HG02884 (cell line): ENCODE data around the gene ST8SIA1.

ENCODE experiments used
- ATAC-seq: cut with Tn5 transposase; IDR thresholded peaks from one replicate; pipeline ENCODE4 v1.9.1; 2021; ENCODE audit warnings: mild to moderate bottlenecking, moderate library complexity; ENCODE audit not compliant: unreplicated experiment

Gene ST8SIA1

DNA sequence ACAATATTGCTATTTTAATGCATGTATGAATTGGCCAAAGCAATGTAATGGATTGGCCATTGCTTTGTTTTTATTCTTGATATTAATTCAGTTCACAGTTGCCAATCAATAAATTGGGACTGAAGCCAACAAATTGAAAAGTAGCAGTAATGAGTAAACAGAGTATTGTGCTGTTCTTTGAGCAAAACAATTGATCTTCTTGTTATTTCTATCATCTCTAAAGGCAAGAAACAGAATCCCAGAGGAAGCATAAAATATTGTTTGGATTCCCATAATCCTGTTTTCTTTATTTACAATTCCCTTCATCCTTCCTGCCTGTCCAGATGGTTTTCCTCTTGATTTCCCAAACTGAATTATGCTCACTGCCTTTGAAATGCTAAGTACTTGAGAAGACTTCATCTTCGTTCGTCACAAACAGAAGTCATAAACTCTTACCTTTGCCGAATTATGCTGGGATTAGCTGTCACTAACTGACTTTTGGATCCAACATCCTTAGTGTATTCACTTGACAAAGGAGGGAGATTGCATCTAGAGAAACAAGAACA lies 85.9 kb downstream of the ST8SIA1 start:
- no peak for ATAC-seq

DNA sequence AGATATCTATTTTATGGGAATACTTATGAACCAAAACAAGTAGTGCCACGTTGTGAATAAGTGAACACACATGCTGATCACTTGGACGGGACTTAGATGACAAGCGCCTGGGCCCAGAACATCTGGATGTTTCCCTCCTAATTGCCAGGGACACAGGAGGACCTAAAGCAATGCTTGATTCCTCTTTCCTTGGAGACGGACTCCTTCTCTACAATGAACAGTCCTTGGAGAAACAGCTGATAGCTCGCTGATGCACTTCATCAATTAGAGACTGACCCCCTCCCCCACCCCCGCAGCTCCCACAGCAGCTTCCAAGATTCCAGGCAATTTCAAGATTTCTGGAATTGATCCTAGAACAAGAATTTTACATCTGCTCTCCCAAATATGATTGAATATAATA lies 86.4 kb downstream of the ST8SIA1 start:
- ATAC-seq, result no peak

DNA sequence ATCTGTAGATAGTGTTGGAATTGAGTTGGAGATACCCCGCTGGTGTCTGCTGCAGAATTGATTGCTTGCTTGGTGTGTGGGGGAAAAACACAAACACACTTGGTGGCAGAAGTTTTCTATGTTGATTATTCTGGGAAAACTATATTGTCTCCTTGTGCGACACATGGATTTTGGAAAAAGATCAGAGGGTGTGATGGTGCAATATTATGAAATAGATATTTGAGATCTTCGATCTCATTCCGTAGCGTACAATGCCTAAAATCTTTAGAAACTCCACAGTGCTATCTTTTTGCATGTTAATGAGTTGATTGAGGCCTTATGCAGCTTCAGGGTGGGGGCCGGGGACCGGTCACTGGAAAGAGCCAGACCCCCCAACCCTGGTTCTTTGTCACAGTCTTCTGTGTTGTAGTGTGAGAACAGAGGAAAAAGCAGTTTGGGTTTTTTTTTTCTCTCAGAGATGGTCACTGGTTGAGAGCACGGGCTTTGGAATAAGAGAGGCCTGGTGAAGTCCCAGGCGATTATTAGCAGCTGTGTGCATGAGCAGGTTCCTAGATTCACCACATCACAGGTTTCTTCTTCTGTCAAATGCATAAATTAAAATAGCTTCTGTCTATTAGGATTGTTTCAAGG lies 88.2 kb downstream of the ST8SIA1 start:
- ATAC-seq, result no peak

DNA sequence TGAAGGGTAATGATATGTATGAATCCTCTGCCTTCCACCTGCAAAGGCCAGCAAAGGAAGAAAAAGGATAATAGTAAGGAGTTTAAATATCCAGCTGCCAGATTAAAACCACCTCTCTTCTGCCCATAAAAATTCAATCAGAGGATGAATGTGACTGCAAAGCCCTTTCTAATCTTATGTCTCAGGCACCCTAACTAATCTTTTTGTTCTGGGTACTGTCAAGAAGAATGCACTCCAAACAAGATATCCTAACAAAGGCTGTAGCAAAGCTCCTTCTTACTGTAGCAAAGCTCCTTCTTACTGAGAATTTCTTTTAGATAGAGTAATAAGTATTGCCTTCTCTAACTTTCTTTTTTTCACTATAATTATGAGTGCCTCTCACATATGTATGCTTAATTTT lies 91.8 kb downstream of the ST8SIA1 start:
- ATAC-seq, result no peak

DNA sequence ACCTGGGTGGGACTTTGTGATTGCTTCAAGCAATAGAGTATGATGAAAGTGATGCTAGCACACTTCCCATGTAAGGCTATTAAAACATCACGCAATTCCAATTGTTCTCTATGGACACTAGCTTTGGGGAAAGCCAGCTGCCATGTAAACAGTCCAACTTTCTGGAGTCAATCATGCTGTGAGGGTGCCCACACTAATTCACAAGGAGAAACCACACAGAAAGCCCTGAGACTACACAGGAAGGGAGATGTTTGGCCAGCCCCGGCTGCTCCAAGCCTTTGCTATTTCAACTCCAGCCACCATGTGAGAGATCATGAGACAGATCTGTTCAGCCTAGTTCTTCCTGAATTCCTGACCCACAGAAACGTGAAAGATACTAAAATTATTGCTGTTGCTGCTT lies 96.3 kb downstream of the ST8SIA1 start:
- no peak for ATAC-seq

DNA sequence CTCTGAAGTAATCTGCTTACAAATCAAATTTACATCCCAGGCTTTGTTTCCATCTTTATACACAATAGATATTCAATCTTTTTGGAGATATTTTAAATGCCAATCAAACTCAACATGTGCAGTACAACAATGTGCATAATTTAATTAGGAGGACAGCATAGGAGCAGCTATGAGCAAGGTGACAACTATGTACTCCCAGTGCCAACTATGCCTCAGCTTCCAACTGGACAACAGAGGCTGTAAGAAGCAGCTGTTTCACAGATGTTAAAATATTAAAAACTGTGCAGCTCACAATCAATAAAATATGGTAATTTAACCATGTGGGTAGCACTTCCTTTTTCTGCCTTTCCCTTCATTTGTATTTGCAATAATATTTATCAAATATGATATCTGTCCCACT lies 99.9 kb downstream of the ST8SIA1 start:
- ATAC-seq, result no peak

DNA sequence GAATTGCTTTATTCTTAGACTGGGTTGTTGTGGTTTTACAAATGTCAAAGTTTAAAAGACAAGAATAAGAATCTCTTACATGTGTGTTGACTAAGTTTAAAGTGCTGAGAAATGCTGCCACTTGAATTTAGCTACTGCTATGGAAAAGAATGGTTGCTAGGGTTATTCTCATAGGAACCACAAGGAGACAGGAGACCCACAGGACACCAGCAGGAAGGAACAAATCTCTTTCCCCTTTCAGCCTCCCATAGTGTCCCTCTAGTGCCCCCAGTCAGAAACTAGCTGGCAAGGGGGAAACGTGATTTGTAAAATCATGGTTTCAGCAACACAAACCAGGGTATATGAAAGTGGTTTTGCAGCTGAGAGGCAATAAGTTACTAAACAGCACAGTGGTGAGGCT lies 102.7 kb downstream of the ST8SIA1 start:
- no peak for ATAC-seq

DNA sequence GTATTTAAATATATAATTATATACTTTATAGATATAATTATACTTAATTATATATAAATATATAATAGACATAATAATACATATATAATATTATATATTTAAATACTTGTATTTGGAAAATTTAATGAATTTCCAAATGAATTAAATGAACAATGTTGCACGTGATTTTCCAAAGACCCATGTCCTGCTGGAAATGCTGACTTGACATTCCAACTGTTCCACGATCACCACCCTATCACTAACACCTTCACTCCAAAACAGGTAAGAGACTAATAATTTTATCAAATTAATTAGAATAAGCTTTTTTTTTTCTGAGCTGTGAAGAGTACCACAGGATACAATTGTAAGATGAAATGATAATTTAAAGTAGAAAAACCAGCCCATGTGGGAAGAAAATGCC lies 103.4 kb downstream of the ST8SIA1 start:
- no peak for ATAC-seq

DNA sequence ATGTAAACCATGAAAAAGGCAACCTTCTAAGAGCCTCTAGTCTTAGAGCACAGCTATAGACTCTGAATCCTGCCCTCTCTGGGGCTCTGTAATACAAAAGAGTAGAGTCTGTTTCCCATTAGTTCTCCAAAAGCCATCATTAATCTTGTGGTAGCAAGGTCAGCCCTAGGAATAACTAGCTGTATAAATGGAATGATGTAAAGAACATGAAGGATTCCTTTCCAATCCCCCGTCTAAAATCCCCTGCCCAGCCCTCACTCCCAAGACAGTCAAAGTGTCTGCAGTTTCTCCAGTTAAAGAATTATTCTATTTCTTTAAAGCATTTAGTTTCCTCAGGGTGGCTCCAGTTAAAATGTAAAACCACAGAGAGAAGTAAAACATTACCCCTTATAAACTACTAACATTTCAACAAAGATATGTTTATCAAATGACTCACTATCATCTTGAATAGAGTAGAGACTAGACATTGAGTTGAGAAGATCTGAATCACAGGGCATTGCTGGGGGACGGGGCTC lies 104.2 kb downstream of the ST8SIA1 start:
- ATAC-seq, result no peak

DNA sequence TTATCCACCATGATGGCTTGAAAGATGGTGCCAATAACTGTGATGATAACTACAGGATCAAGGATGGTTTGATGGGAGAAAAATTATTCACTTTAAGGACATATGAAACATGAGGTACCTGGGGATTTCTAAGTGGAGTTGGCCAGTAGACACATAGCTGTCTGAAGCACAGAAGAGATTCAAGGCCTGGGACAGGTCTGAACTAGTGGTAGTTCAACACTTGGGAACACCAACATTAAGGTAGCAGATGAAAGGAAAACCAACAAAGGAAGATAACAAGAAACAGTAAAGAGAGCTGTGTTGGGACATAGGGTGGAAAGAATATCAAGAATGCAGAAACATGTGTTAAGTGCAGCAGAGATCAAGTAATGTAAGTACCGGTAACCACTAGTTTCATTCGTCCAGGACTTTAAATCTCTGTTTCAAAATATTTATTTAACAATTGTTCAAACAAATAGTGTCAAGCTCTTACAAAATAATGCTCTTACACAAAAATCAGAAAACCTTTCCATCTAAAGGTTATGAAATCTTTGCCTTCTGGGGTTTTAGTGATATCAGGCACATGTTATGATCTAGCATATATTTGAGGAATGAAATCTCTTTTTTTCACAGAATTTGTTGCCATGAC lies 104.7 kb downstream of the ST8SIA1 start:
- ATAC-seq, result no peak

DNA sequence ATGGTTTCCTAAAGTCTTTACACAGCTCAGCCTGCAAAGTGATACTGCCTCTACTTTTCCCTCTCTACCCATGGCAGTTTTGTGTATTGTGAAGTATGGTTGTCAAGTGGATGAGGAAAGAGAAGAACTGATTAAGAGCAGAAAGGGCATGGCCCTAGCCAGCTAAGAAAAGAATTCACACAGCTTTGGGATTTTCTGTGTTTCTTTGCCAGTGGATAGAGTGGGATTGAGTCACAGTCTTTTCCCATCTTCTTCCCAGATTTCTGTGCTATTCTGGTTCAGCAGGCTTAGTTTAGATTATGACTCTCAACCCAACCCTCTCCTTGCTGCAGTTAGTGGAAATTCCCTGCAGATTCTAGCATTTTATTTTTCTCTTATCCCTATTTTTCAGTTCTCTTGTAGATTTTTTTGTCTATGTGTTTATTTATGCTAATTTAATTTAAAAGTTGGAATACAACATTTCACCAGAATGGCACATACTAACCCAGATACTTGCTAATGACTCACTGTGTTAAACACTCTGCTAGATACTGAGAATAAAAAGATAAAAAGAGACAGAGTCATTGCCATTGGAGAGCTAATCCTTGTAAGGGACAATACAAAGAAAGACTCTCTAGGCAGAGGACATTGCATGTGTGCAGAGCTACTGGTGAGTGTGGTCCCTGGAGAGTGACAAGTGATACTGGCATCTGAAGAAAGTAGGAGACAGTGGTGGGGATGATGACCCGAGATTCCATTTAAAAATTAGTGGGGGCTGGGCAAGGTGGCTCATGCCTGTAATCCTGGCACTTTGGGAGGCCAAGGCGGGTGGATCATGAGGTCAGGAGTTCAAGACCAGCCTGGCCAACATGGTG lies 106.3 kb downstream of the ST8SIA1 start:
- ATAC-seq, result no peak

DNA sequence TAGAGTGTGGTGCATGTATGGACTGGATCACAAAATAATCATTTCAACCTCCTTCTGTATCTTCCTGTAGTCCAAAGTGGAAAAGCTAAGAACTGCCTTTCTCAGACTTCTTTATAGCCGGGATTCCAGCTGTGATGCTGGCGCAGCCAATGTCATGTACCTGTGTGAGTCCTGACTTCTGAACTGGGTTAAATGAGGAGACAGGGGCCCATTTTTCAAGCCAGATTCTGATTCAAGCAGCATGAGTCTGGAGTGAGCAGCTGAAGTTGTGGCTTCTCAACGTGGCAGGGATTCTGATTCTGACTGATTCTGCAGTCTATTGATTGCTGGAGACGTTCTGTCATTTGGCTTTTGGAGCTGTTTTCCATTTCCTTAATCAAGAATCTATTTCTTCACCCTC lies 111.2 kb downstream of the ST8SIA1 start:
- no peak for ATAC-seq

DNA sequence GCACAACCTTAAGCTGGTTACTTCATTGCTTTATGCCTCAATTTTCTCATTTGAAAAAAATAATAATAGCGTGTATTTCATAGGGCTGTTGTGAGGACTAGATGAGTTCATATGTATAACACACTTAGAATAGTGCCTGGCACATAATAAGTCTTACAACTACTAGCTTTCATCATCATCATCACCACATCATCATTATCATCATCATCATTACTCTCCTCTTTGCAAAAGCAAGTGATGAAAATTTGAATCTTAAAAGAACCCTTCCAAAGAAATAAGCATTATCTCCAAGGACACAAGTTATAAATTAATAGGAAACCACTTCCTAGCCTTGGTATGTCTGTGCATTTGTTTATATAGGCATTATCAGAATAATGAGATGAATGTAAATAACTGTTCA lies 117.0 kb downstream of the ST8SIA1 start:
- no peak for ATAC-seq

DNA sequence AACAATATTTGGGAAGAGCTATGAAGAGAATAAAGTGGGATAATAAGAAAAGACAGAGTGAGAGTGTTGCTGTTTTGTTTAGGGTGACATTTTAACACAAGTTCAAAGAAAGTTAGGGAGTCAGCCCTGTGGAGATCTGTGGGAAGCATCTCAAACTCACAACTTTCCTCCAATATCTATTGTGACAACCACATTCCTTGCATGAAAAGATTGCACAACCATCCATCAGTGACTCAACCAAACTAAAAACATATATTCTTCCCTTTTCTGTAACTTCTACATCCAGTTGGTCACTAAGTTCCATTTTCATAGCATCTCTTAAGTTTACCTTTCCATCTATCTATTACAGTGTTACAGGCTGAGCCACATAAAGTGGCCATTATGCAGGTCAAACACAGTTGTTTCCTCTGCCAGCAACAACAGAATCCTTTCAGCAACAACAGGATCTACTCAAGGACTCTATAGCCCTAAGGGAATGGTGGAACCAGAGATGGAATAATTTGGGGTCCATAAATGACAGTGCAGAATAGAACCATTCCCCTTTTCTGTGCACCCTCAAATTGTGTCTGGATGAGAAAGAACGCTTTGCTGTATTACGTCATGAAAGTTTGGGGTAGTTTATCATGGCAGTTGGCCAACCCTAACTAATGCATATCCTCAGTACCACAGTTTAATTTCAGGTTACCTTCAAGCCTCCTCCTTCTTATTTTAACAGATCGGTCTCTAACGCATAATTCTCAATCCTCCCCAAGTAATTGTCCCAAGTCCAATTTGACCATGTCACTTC lies 118.8 kb downstream of the ST8SIA1 start:
- no peak for ATAC-seq

DNA sequence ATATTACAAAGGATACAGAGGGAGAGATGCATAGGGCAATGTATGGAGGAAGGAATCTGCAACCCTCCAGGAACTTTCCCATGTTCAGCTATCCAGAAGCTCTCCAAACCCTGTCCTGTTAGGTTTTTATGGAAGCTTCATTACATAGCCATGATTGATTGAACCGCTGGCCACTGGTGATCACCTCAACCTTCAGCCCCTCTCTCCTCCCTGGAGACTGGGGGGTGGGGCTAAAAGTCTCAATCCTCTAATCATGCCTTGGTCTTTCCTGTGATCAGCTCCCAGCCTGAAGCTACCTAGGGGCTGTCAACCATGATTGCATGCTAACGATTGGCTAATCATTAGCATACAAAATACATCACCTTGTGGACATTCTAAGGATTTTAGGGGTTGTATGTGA lies 123.4 kb downstream of the ST8SIA1 start:
- no peak for ATAC-seq

DNA sequence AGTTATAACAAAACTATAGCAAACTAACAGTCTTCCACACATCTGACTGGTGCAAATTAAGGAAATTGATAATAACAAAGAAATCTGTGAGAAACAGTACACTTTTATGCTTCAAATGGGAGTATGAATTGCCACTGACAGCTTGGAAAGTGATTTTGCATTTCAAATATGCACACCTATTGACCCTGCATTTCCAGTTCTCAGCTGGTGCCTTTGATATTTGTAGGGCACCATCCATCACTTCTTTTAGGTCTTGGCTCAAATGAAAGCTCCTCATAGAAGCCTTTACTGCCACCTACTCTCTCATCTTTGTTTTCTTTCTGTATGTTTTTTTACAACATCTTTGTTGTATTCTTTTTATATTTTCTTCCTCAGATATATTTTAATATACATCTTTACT lies 125.1 kb downstream of the ST8SIA1 start:
- no peak for ATAC-seq

DNA sequence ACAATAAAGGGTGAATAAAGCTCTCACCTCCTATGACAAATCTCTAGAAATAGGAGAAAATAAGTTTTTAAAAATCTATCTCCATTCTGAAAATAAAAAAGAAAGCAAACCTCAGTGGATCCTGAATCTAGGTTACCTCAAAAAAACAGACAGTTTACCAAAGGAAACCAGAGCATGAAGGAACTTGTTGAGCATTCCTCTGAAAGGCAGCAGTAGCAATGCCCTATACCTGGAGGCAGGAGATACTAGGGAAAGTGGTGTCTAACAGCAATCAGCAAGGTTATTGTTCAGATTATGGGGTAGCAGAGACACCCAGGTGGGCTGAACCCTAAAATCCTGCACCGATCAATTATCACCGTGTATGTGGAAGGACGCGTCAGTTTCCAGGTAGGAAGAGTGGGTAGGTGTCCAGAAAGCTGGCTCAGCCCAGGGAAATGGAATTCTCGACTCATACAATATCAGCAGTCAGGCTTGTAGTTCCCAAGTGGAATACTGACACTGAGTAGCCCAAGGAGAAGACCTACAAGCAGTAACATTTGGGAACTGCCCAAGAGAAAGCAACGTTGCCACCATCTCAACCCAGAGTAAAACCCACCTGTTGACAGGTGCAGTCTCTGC lies 128.3 kb downstream of the ST8SIA1 start:
- ATAC-seq, result no peak

DNA sequence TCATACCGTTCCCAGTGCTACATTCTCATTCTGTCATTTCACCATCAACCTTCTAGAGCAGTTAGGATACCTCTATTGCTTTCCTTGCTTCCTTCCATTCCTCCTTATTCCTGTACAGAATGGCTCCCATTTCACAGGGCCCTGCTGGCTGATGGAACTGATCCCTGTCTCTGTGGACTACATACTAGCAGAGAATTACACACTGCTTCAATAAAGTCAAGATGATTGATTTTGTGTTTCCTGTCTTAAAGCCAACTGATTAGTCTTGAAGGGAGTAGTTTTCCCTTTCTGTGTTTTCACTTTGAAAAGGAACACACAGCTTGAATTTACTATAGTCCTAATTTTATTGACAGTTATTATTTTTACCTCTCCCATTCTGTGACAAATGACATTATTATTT lies 130.1 kb downstream of the ST8SIA1 start:
- ATAC-seq, result no peak

DNA sequence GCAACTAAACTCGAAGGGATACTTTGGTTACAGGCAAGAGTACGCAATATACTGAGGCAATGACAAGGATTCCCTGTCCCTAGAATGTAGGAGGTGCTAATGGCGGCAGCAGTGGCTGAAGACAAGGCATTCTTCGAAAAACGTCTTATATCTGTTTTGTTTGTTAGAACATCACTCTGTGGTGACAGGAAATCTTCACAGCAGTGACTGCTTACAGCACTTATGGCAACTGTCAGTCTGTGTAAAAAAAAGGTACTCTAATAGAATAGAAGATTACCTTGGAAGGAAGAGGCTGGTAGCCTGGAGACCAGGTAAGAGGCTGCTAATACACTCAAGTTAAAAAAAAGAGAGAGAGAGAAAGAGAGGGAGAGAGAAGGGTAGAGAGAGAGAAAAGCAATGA lies 131.7 kb downstream of the ST8SIA1 start:
- ATAC-seq, result no peak

DNA sequence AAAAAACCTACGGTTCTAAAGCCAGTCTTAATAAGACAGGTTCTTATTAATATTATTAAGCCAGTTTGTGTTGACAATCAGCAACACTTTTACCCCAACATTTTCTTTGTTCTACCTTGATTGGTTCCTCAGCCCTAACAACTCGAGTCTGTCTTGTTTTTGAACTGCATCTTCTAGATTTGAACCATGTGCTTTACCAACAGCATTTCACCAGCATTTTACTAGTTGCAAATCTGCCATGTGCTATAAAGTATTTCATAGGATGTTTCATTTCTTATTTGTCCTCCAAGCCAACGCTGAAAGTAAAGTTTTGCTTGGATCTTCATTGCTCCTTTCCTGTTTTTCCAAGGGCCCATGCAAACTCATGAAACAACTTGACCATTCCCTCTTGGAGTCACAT lies 133.4 kb downstream of the ST8SIA1 start:
- ATAC-seq, result no peak
